ENCODE results near the gene MYOD1. TPM values are rescaled to one million over a fixed set of nuclear protein-coding genes. Genes with fewer than 3 reads are reported as not detected.

MYOD1 gene
- total RNA-seq, 8 experiments from 2014 or later = 0.11 to 0.62 (median 0.20) TPM; not detected in 3

GRCh38 chr11:17714870-17715269 is 4.5 kb upstream of the MYOD1 start:
- peaks cover 0 to 5% of the 10 kb centered on the region in 2 donors for H3K4me1 ChIP-seq (replicated peaks in 1 of 2)
- in situ Hi-C loops (cut with MboI; ENCODE audit: low pct_unique_long_range_greater_than_20kb in 2 of 9, low sequenced_read_pairs in 9 of 9, unreplicated experiment in 9 of 9) = no loop called here
- WGBS, 10 experiments = 17 to 70% (median 62%) methylated on average over 1 to 3 of the region's 4 CpGs; no CpG with 5 or more reads in 3 of the 10 experiments

GRCh38 chr11:17716807-17717206 is 2.6 kb upstream of the MYOD1 start:
- 43 to 84% (median 80%) methylated on average over 1 to 2 of the region's 2 CpGs; no CpG with 5 or more reads in 6 of the 10 experiments for WGBS, 10 experiments
- no peak for ATAC-seq (replicated peaks in 6 of 8)
- in situ Hi-C loops (cut with MboI; ENCODE audit: low pct_unique_long_range_greater_than_20kb in 2 of 9, low sequenced_read_pairs in 9 of 9, unreplicated experiment in 9 of 9) = no loop called here
- H3K4me3 ChIP-seq = no peak overlapping the region
- no peak overlapping the region for H3K27ac ChIP-seq
- peaks cover 5 to 11% of the 10 kb centered on the region in 2 donors for H3K4me1 ChIP-seq (replicated peaks in 1 of 2)

More at GRCh38 chr11:17714870-17715269, 4.5 kb upstream of the MYOD1 start:
- Histone ChIP-seq H3K4me3 (no peak overlapping the region), H3K27ac (no peak overlapping the region)
- ATAC-seq (replicated peaks in 6 of 8) = no peak

DNA sequence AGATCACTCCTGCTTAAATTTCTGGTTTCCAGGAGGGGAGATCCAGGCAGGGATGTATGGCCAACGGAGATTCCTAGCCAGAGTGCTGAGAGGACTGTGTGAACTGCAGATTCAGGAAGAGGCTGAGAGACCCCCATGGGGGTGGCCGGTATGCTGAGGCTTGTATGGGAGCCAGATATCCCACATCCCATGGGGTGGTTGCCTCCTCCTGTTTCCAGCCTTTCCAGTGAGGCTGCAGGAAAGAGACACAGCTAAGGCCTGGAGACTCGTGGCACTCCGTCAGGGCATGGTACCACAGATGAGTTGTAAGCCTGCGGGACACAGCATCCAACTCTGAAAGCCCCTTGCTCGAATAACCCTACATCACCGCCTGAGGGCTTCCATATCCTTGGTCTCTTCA is 1.4 kb upstream of the MYOD1 start:
- peaks cover 5 to 11% of the 10 kb centered on the region in 2 donors for H3K4me1 ChIP-seq (replicated peaks in 1 of 2)
- 40 to 70% (median 55%) methylated on average over 1 to 2 of the region's 7 CpGs; no CpG with 5 or more reads in 5 of the 10 experiments for WGBS, 10 experiments
- no peak for ATAC-seq (replicated peaks in 6 of 8)
- in situ Hi-C loops (cut with MboI; ENCODE audit: low pct_unique_long_range_greater_than_20kb in 2 of 9, low sequenced_read_pairs in 9 of 9, unreplicated experiment in 9 of 9) = no loop called here
- H3K4me3 ChIP-seq = no peak overlapping the region
- H3K27ac ChIP-seq = no peak overlapping the region

- WGBS, 10 experiments = 0 to 30% (median 8%) methylated on average over 2 to 10 of the region's 16 CpGs; no CpG with 5 or more reads in 2 of the 10 experiments
- Histone ChIP-seq H3K27ac (no peak overlapping the region), H3K4me1 (replicated peaks in 1 of 2) (peaks cover 5 to 11% of the 10 kb centered on the region in 2 donors), H3K4me3 (no peak overlapping the region)
- in situ Hi-C loops (cut with MboI; ENCODE audit: low pct_unique_long_range_greater_than_20kb in 2 of 9, low sequenced_read_pairs in 9 of 9, unreplicated experiment in 9 of 9) = no loop called here
- ATAC-seq (replicated peaks in 6 of 8) = no peak
These were observed 835 bp upstream of the MYOD1 start for GRCh38 chr11:17718510-17718962.

DNA sequence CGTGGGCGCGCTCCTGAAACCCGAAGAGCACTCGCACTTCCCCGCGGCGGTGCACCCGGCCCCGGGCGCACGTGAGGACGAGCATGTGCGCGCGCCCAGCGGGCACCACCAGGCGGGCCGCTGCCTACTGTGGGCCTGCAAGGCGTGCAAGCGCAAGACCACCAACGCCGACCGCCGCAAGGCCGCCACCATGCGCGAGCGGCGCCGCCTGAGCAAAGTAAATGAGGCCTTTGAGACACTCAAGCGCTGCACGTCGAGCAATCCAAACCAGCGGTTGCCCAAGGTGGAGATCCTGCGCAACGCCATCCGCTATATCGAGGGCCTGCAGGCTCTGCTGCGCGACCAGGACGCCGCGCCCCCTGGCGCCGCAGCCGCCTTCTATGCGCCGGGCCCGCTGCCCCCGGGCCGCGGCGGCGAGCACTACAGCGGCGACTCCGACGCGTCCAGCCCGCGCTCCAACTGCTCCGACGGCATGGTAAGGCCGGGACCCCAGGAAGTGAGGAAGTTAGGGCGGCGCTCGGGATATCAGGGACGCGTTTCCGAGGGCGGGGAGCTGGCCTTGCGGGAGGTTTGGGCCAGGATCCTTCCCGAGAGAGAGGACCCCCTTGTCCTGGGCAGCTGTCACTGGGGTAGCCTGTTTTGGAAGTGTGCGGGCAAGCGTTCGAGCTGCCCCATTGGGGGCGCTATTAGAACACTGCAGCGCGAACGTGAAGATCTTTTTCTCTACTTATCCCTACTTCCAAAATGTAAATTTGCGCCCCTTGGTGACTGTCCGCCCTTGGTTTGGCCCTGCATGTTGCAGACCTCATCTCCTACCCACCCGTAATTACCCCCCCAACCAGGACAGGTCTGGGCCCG is 796 bp downstream of the MYOD1 start:
- no peak overlapping the region for H3K4me3 ChIP-seq
- 0 to 11% (median 4%) methylated on average over 3 to 15 of the region's 85 CpGs; no CpG with 5 or more reads in 5 of the 10 experiments for WGBS, 10 experiments

GRCh38 chr11:17720796-17721171 is 1.4 kb downstream of the MYOD1 start:
- H3K27ac ChIP-seq = no peak overlapping the region
- WGBS, 10 experiments = no CpG with 5 or more reads among the region's 24 CpGs
- H3K4me1 ChIP-seq (replicated peaks in 1 of 2) = peaks cover 5 to 11% of the 10 kb centered on the region in 2 donors
- peak; percentile 43 to 76 (median 59) for ATAC-seq (replicated peaks in 6 of 8)
- in situ Hi-C loops (cut with MboI; ENCODE audit: low pct_unique_long_range_greater_than_20kb in 2 of 9, low sequenced_read_pairs in 9 of 9, unreplicated experiment in 9 of 9) = loop anchor here in 3 of 9 experiments (10.0 kb wide), 2 partner anchors 116 to 264 kb away; no protein-coding TSS in a partner anchor
- peak overlapping the region in 2 of 5 donors; percentile 5 to 14 for H3K4me3 ChIP-seq

More for the DNA sequence above, 796 bp downstream of the MYOD1 start:
- peaks cover 5 to 11% of the 10 kb centered on the region in 2 donors for H3K4me1 ChIP-seq (replicated peaks in 1 of 2)
- H3K27ac ChIP-seq = no peak overlapping the region
- in situ Hi-C loops (cut with MboI; ENCODE audit: low pct_unique_long_range_greater_than_20kb in 2 of 9, low sequenced_read_pairs in 9 of 9, unreplicated experiment in 9 of 9) = loop anchor here in 3 of 9 experiments (10.0 kb wide), 2 partner anchors 115 to 265 kb away; no protein-coding TSS in a partner anchor
- peak in 7 of 8 experiments; percentile 7 to 63 (median 50) for ATAC-seq (replicated peaks in 6 of 8)

DNA sequence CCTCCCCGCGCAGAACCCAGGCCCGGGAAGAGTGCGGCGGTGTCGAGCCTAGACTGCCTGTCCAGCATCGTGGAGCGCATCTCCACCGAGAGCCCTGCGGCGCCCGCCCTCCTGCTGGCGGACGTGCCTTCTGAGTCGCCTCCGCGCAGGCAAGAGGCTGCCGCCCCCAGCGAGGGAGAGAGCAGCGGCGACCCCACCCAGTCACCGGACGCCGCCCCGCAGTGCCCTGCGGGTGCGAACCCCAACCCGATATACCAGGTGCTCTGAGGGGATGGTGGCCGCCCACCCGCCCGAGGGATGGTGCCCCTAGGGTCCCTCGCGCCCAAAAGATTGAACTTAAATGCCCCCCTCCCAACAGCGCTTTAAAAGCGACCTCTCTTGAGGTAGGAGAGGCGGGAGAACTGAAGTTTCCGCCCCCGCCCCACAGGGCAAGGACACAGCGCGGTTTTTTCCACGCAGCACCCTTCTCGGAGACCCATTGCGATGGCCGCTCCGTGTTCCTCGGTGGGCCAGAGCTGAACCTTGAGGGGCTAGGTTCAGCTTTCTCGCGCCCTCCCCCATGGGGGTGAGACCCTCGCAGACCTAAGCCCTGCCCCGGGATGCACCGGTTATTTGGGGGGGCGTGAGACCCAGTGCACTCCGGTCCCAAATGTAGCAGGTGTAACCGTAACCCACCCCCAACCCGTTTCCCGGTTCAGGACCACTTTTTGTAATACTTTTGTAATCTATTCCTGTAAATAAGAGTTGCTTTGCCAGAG is 2.0 kb downstream of the MYOD1 start:
- peak overlapping the region in 2 of 5 donors; percentile 5 to 14 for H3K4me3 ChIP-seq
- in situ Hi-C loops (cut with MboI; ENCODE audit: low pct_unique_long_range_greater_than_20kb in 2 of 9, low sequenced_read_pairs in 9 of 9, unreplicated experiment in 9 of 9) = loop anchor here in 3 of 9 experiments (10.0 kb wide), 2 partner anchors 117 to 263 kb away; no protein-coding TSS in a partner anchor
- no peak overlapping the region for H3K27ac ChIP-seq
- ATAC-seq (replicated peaks in 6 of 8) = peak; percentile 38 to 61 (median 56)
- 0 to 14% (median 7%) methylated on average over 3 to 7 of the region's 56 CpGs; no CpG with 5 or more reads in 7 of the 10 experiments for WGBS, 10 experiments
- peaks cover 5 to 11% of the 10 kb centered on the region in 2 donors for H3K4me1 ChIP-seq (replicated peaks in 1 of 2)

GRCh38 chr11:17722000-17722643 is 2.8 kb downstream of the MYOD1 start:
- WGBS, 10 experiments = 0 to 42% (median 11%) methylated on average over 1 to 25 of the region's 25 CpGs; no CpG with 5 or more reads in 2 of the 10 experiments
- H3K27ac ChIP-seq = no peak overlapping the region
- in situ Hi-C loops (cut with MboI; ENCODE audit: low pct_unique_long_range_greater_than_20kb in 2 of 9, low sequenced_read_pairs in 9 of 9, unreplicated experiment in 9 of 9) = loop anchor here in 3 of 9 experiments (10.0 kb wide), 2 partner anchors 117 to 263 kb away; no protein-coding TSS in a partner anchor
- ATAC-seq (replicated peaks in 6 of 8) = peak in 3 of 8 experiments; percentile 47 to 61 (median 49)
- peaks cover 5 to 11% of the 10 kb centered on the region in 2 donors for H3K4me1 ChIP-seq (replicated peaks in 1 of 2)
- H3K4me3 ChIP-seq = no peak overlapping the region

DNA sequence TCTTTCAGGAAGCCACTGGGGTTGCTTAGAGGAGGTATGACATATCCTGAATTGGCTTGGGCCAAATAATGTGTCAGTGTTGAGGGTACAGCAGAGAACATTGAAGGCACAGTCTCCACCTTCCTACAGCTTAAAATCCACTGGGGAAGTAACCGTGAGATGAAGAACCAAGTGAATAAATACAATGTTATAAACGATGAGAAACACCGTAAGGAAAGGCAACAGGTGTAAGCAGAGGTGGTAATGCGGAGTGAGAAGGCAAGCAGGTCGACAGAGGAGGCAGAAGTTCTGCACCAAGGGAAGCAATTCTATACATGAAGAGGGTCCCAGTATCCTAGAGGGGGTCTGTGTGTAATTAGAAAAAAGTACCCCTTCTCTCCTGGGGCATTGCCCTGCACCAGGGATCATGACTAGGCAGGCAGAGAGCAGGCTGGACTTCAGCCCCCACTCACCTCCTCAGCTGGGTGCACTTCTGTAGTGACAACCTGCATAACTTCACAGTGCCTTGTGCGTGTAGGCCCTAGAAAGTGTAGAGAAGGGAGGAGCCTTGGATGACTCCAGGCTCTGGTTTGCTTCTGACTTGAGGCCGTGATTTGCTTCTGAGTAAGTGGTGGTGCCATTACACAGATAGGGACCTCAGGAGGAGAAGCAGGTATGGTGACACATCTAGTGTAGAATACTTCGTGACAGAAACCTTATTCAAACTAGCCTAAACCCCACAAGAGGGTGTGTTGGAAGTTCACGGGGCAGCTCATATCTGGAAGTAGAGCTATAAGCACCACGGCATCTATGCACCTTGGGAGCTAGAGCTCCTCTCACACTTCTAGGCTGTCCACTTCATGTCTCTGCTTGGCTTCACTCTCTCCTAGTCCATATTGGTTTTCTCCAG is 4.9 kb downstream of the MYOD1 start:
- 13 to 73% (median 49%) methylated on average over 3 to 7 of the region's 10 CpGs; no CpG with 5 or more reads in 2 of the 10 experiments for WGBS, 10 experiments
- in situ Hi-C loops (cut with MboI; ENCODE audit: low pct_unique_long_range_greater_than_20kb in 2 of 9, low sequenced_read_pairs in 9 of 9, unreplicated experiment in 9 of 9) = loop anchor here in 3 of 9 experiments (10.0 kb wide), 2 partner anchors 119 to 261 kb away; no protein-coding TSS in a partner anchor
- H3K4me1 ChIP-seq (replicated peaks in 1 of 2) = peaks cover under 1 to 11% of the 10 kb centered on the region in 2 donors
- ATAC-seq (replicated peaks in 6 of 8) = no peak
- H3K4me3 ChIP-seq = no peak overlapping the region
- no peak overlapping the region for H3K27ac ChIP-seq

DNA sequence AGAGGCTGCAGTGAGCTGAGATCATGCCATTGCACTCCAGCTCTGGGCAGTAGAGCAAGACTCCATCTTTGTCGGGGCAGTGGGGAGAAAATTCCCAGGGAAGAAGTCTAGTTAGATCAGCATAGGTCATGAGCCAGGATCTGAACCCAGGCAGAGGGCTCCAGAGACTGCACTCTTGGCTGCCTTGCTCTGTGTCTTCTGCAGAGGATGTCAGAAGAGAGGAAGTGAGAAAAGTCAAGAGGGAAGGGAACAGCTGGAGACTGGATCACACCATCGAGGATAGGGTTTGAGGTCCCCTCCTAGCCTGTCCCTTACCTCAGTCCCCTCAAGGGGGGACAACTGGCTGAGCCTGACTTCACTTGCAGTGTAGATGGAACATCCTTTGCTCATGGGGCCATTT is 5.8 kb downstream of the MYOD1 start:
- no peak for ATAC-seq (replicated peaks in 6 of 8)
- Histone ChIP-seq H3K27ac (no peak overlapping the region), H3K4me1 (replicated peaks in 1 of 2) (peaks cover 0 to 11% of the 10 kb centered on the region in 2 donors), H3K4me3 (no peak overlapping the region)
- in situ Hi-C loops (cut with MboI; ENCODE audit: low pct_unique_long_range_greater_than_20kb in 2 of 9, low sequenced_read_pairs in 9 of 9, unreplicated experiment in 9 of 9) = loop anchor here in 5 of 9 experiments (10.0 to 25.0 kb wide), 3 partner anchors 120 to 262 kb away; no protein-coding TSS in a partner anchor
- WGBS, 10 experiments = 8 to 100% (median 86%) methylated on average over 1 to 2 of the region's 2 CpGs; no CpG with 5 or more reads in 5 of the 10 experiments

DNA sequence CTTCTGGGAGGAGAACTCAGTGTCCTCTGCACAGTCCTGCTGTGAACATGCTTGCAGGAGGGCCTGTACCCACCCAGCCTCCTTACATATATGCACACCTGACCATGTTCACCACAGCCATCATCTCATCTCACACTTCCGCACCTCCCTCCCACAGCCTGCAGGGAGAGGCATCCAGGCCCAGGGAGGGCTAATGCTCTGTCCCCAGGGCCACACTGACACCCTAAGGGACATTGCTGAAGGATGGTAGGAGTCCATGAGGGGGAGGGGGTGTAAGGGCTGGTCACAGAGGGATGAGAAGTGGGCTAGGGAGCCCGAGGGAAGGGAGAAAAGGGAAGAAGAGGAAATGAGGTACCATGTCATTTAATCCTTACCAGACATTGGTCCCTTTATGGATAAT is 10.8 kb downstream of the MYOD1 start:
- Histone ChIP-seq H3K4me3 (no peak overlapping the region), H3K27ac (no peak overlapping the region), H3K4me1 (replicated peaks in 1 of 2) (no peaks in the 10 kb centered on the region)
- WGBS, 10 experiments = 0 to 83% (median 44%) methylated on average over 1 of the region's 2 CpGs; no CpG with 5 or more reads in 6 of the 10 experiments
- in situ Hi-C loops (cut with MboI; ENCODE audit: low pct_unique_long_range_greater_than_20kb in 2 of 9, low sequenced_read_pairs in 9 of 9, unreplicated experiment in 9 of 9) = loop anchor here in 6 of 9 experiments (10.0 to 25.0 kb wide), 2 partner anchors 245 to 257 kb away; no protein-coding TSS in a partner anchor
- no peak for ATAC-seq (replicated peaks in 6 of 8)

All from motor neuron (in vitro differentiated cells).